WTC11 (cell line): ENCODE measurements around the gene TIMM10B.

Source experiments
- CREB1 ChIP-seq: sonication (generic); formaldehyde crosslinking; IDR thresholded peaks from 2 replicates; pipeline ENCODE4 v1.8.0; 2023; ENCODE audit warnings: mild to moderate bottlenecking, missing genetic modification reagents
- FOXJ3 ChIP-seq: sonication (generic); formaldehyde crosslinking; IDR thresholded peaks from 2 replicates; pipeline ENCODE4 v1.9.0; 2021; ENCODE audit warnings: missing genetic modification reagents, mild to moderate bottlenecking, borderline replicate concordance
- FOXK1 ChIP-seq: sonication (generic); formaldehyde crosslinking; IDR thresholded peaks from 2 replicates; pipeline ENCODE4 v1.8.0; 2022; ENCODE audit warnings: mild to moderate bottlenecking, moderate library complexity, missing genetic modification reagents
- KAT7 ChIP-seq: sonication (generic); formaldehyde crosslinking; IDR thresholded peaks from 2 replicates; pipeline ENCODE4 v1.8.1; 2023; ENCODE audit warnings: missing genetic modification reagents, mild to moderate bottlenecking, borderline replicate concordance
- TP53 ChIP-seq: sonication (generic); formaldehyde crosslinking; IDR thresholded peaks from 2 replicates; pipeline ENCODE4 v1.8.1; 2023; ENCODE audit warnings: mild to moderate bottlenecking, missing genetic modification reagents
- ZNF138 ChIP-seq: sonication (generic); formaldehyde crosslinking; conservative IDR thresholded peaks from 2 replicates; pipeline ENCODE4 v1.8.1; 2022; ENCODE audit warnings: mild to moderate bottlenecking, moderate library complexity, missing genetic modification reagents
- ZNF219 ChIP-seq: sonication (generic); formaldehyde crosslinking; IDR thresholded peaks from 2 replicates; pipeline ENCODE4 v1.8.0; 2023; ENCODE audit warnings: missing genetic modification reagents, mild to moderate bottlenecking, borderline replicate concordance
- TF ChIP-seq, protein P1 (sequence below): fragments of 200-600 bp; IDR thresholded peaks from 2 replicates; pipeline ENCODE4 v1.8.0; 2022; ENCODE audit warnings: antibody characterized with exemption
- TF ChIP-seq, protein P2 (sequence below): sonication (generic); formaldehyde crosslinking; IDR thresholded peaks from 2 replicates; pipeline ENCODE4 v1.8.1; 2023; ENCODE audit warnings: mild to moderate bottlenecking, missing genetic modification reagents
- TF ChIP-seq, protein P3 (sequence below): sonication (generic); formaldehyde crosslinking; IDR thresholded peaks from 2 replicates; pipeline ENCODE4 v1.8.0; 2023; ENCODE audit warnings: missing genetic modification reagents, mild to moderate bottlenecking, borderline replicate concordance
- TF ChIP-seq, protein P4 (sequence below): sonication (generic); formaldehyde crosslinking; IDR thresholded peaks from 2 replicates; pipeline ENCODE4 v1.8.1; 2023; ENCODE audit warnings: mild to moderate bottlenecking, missing genetic modification reagents, moderate library complexity
- TF ChIP-seq, protein P5 (sequence below): fragments of 250-450 bp; sonication (Bioruptor Pico); IDR thresholded peaks from 2 replicates; pipeline ENCODE4 v1.8.0; 2021; ENCODE audit warnings: mild to moderate bottlenecking

DNA sequence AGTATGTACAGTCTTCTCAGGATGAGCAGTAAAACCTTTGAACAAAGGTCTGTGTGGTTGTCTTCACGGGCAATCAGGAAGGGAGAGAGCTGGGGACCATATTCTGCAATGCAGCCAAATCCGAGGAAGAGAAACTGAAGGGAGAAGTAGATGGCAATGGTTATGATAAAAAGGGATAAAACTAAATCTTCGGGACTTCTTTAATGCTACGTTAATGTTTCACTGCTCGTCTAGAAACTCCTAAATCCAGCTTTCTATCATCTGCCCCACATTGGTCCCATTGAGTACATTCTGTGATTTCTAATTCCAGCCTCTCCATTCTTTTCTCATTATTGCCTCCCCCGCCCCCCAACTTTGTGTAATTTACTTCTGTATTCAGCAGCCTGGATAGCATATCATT lies 1.7 kb downstream of the TIMM10B start:
- TF ChIP-seq TP53 (CRISPR knock-in tag) (no peak), ZNF219 (CRISPR knock-in tag) (no peak), FOXJ3 (CRISPR knock-in tag) (no peak), CREB1 (CRISPR knock-in tag) (no peak), FOXK1 (CRISPR knock-in tag) (no peak), ZNF138 (no peak), KAT7 (no peak)
- TF ChIP-seq, protein P1, sequence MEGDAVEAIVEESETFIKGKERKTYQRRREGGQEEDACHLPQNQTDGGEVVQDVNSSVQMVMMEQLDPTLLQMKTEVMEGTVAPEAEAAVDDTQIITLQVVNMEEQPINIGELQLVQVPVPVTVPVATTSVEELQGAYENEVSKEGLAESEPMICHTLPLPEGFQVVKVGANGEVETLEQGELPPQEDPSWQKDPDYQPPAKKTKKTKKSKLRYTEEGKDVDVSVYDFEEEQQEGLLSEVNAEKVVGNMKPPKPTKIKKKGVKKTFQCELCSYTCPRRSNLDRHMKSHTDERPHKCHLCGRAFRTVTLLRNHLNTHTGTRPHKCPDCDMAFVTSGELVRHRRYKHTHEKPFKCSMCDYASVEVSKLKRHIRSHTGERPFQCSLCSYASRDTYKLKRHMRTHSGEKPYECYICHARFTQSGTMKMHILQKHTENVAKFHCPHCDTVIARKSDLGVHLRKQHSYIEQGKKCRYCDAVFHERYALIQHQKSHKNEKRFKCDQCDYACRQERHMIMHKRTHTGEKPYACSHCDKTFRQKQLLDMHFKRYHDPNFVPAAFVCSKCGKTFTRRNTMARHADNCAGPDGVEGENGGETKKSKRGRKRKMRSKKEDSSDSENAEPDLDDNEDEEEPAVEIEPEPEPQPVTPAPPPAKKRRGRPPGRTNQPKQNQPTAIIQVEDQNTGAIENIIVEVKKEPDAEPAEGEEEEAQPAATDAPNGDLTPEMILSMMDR: no peak
- TF ChIP-seq, protein P2, sequence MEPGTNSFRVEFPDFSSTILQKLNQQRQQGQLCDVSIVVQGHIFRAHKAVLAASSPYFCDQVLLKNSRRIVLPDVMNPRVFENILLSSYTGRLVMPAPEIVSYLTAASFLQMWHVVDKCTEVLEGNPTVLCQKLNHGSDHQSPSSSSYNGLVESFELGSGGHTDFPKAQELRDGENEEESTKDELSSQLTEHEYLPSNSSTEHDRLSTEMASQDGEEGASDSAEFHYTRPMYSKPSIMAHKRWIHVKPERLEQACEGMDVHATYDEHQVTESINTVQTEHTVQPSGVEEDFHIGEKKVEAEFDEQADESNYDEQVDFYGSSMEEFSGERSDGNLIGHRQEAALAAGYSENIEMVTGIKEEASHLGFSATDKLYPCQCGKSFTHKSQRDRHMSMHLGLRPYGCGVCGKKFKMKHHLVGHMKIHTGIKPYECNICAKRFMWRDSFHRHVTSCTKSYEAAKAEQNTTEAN (CRISPR knock-in tag): no peak
- TF ChIP-seq, protein P3, sequence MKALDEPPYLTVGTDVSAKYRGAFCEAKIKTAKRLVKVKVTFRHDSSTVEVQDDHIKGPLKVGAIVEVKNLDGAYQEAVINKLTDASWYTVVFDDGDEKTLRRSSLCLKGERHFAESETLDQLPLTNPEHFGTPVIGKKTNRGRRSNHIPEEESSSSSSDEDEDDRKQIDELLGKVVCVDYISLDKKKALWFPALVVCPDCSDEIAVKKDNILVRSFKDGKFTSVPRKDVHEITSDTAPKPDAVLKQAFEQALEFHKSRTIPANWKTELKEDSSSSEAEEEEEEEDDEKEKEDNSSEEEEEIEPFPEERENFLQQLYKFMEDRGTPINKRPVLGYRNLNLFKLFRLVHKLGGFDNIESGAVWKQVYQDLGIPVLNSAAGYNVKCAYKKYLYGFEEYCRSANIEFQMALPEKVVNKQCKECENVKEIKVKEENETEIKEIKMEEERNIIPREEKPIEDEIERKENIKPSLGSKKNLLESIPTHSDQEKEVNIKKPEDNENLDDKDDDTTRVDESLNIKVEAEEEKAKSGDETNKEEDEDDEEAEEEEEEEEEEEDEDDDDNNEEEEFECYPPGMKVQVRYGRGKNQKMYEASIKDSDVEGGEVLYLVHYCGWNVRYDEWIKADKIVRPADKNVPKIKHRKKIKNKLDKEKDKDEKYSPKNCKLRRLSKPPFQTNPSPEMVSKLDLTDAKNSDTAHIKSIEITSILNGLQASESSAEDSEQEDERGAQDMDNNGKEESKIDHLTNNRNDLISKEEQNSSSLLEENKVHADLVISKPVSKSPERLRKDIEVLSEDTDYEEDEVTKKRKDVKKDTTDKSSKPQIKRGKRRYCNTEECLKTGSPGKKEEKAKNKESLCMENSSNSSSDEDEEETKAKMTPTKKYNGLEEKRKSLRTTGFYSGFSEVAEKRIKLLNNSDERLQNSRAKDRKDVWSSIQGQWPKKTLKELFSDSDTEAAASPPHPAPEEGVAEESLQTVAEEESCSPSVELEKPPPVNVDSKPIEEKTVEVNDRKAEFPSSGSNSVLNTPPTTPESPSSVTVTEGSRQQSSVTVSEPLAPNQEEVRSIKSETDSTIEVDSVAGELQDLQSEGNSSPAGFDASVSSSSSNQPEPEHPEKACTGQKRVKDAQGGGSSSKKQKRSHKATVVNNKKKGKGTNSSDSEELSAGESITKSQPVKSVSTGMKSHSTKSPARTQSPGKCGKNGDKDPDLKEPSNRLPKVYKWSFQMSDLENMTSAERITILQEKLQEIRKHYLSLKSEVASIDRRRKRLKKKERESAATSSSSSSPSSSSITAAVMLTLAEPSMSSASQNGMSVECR: no peak
- TF ChIP-seq, protein P4, sequence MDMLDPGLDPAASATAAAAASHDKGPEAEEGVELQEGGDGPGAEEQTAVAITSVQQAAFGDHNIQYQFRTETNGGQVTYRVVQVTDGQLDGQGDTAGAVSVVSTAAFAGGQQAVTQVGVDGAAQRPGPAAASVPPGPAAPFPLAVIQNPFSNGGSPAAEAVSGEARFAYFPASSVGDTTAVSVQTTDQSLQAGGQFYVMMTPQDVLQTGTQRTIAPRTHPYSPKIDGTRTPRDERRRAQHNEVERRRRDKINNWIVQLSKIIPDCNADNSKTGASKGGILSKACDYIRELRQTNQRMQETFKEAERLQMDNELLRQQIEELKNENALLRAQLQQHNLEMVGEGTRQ: no peak
- TF ChIP-seq, protein P5, sequence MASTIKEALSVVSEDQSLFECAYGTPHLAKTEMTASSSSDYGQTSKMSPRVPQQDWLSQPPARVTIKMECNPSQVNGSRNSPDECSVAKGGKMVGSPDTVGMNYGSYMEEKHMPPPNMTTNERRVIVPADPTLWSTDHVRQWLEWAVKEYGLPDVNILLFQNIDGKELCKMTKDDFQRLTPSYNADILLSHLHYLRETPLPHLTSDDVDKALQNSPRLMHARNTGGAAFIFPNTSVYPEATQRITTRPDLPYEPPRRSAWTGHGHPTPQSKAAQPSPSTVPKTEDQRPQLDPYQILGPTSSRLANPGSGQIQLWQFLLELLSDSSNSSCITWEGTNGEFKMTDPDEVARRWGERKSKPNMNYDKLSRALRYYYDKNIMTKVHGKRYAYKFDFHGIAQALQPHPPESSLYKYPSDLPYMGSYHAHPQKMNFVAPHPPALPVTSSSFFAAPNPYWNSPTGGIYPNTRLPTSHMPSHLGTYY (CRISPR knock-in tag): no peak
